Measurements from ENCODE around the gene CAMTA2.

DNA sequence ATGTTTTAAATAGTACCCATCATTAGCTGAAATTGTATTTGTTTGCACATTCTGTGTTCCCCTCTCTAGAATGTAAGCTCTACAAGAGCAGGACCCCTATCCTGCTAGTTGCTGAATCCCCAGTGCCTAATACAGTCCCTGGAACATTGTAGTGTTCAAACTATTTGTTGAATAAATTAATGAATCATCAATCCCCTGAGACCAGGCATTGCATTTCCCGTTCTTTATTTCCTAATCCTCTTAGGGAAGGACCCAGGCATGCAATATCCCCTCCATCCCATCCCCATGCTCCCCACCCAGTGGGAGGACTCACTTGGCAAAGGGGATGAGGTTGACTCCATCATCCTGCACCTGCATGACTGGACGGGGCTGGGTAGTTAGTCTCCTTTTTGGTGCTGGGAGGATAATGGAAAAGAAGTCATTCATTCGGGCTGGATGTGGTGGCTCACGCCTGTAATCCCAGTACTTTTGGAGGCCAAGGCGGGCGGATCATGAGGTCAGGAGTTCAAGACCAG lies 6.7 kb upstream of the CAMTA2 start:
- TF ChIP-seq, protein P1, sequence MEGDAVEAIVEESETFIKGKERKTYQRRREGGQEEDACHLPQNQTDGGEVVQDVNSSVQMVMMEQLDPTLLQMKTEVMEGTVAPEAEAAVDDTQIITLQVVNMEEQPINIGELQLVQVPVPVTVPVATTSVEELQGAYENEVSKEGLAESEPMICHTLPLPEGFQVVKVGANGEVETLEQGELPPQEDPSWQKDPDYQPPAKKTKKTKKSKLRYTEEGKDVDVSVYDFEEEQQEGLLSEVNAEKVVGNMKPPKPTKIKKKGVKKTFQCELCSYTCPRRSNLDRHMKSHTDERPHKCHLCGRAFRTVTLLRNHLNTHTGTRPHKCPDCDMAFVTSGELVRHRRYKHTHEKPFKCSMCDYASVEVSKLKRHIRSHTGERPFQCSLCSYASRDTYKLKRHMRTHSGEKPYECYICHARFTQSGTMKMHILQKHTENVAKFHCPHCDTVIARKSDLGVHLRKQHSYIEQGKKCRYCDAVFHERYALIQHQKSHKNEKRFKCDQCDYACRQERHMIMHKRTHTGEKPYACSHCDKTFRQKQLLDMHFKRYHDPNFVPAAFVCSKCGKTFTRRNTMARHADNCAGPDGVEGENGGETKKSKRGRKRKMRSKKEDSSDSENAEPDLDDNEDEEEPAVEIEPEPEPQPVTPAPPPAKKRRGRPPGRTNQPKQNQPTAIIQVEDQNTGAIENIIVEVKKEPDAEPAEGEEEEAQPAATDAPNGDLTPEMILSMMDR (IDR thresholded peaks at IDR 0.05), result no peak
- no peak for TF ChIP-seq POLR2A (IDR thresholded peaks at IDR 0.05)

Data from esophagus squamous epithelium (tissue), 4 donors.